Kidney (tissue), 14 donors: ENCODE measurements around the gene CAD. TPM values are rescaled to one million over a fixed set of nuclear protein-coding genes. Genes with fewer than 3 reads are reported as not detected.

Experiments
- DNase-seq, 5 donors: peaks; one replicate each; pipeline ENCODE4 v3.0.0-alpha.2; 2013 to 2020
- FAIRE-seq: peaks from 2 replicates; lab custom pipeline; 2012; peaks lifted over from hg19 to GRCh38; lab: Jason Lieb, UNC
- H3K27ac ChIP-seq, 2 donors: one replicate each; pipeline ENCODE4 v1.7.0; 2013; ENCODE audit warnings: low read depth in 2 of 2, low read length in 2 of 2, inconsistent platforms in 1 of 2
- H3K27me3 ChIP-seq: one replicate; pipeline ENCODE4 v1.7.1; 2013; ENCODE audit warnings: low read length, inconsistent platforms; ENCODE audit not compliant: control insufficient read depth, insufficient read depth
- H3K36me3 ChIP-seq, 3 donors: one replicate each; pipeline versions ENCODE4 v1.7.0 to v1.7.1; 2013; ENCODE audit warnings: low read length in 3 of 3, control low read depth in 1 of 3, inconsistent platforms in 1 of 3; ENCODE audit not compliant: insufficient read depth in 3 of 3, control insufficient read depth in 2 of 3
- H3K4me1 ChIP-seq, 3 donors: one replicate each; pipeline versions ENCODE4 v1.7.0 to v1.7.1; 2013; ENCODE audit warnings: low read length in 3 of 3, inconsistent platforms in 1 of 3, low read depth in 1 of 3; ENCODE audit not compliant: control insufficient read depth in 2 of 3, insufficient read depth in 2 of 3
- H3K4me3 ChIP-seq, 3 donors: one replicate each; pipeline versions ENCODE4 v1.7.0 to v1.8.1; 2013; ENCODE audit warnings: low read length in 3 of 3, control low read depth in 1 of 3, inconsistent platforms in 1 of 3
- H3K9ac ChIP-seq, 3 donors: one replicate each; pipeline versions ENCODE4 v1.7.0 to v1.7.1; 2013; ENCODE audit warnings: low read length in 3 of 3, control low read depth in 1 of 3, inconsistent platforms in 1 of 3
- H3K9me3 ChIP-seq, 3 donors: one replicate each; pipeline versions ENCODE4 v1.7.0 to v1.7.1; 2013; ENCODE audit warnings: low read length in 3 of 3, control low read depth in 1 of 3, inconsistent platforms in 1 of 3; ENCODE audit not compliant: control insufficient read depth in 2 of 3, insufficient read depth in 1 of 3
- intact Hi-C: fragments of 100-400 bp; cut with DNase I; formaldehyde crosslinking; loops from one replicate; pipeline ENCODE4 v1.11.1; 2022
- polyA plus RNA-seq: library from polyadenylated mRNA; stranded (reverse); fragments of 350-450 nt; fragmentation: Illumina TruSeq; extraction: RNeasy Lipid Tissue Mini Kit (QIAGEN cat#74804); gene quantifications from one replicate; pipeline ENCODE4 v1.2.3, GENCODE V29; 2014; ENCODE audit warnings: low read depth, low replicate concordance; ENCODE audit not compliant: insufficient read depth
- total RNA-seq: library from RNA; stranded (reverse); fragmentation: NEBNext Ultra II Directional; extraction: Animal tissue kit (Norgen Biotek cat#: 25700); gene quantifications from one replicate; pipeline ENCODE4 v1.2.1, GENCODE V29; 2021
- TF ChIP-seq, protein P1 (sequence below): IDR thresholded peaks from 3 replicates; pipeline ENCODE4 v1.5.1; 2012; ENCODE audit warnings: mild to moderate bottlenecking, moderate library complexity, borderline replicate concordance; ENCODE audit not compliant: insufficient read depth; ENCODE audit errors: extremely low read depth
- donor health status: control.
- donor health status: control.
- donor health status: control.
- donor health status: control.
- donor health status: control.
- donor health status: DM: yes; HTN: yes; CAD: no.
- donor health status: Normal renal cell carcinoma (clear cell type).

CAD gene
- total and polyA plus RNA-seq, 2 donors from 2014 or later, result 8.8 to 43.4 TPM

DNA sequence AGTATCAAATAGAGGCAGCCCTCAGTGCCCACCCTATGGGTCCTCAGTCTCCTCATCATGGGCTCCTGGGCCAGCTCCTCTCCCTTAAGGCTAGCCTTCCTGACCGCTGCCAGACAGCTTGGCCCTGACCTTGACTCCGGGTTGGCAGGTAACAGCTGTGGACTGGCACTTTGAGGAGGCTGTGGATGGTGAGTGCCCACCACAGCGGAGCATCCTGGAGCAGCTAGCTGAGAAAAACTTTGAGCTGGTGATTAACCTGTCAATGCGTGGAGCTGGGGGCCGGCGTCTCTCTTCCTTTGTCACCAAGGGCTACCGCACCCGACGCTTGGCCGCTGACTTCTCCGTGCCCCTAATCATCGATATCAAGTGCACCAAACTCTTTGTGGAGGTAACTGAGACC lies 19.0 kb downstream of the CAD start:
- H3K36me3 ChIP-seq, result peaks cover 13 to 71% (median 61%) of the 10 kb centered on the region in 3 donors
- no peak for FAIRE-seq
- DNase-seq, result no peak
- no peaks in the 10 kb centered on the region for H3K27me3 ChIP-seq
- no peaks in the 10 kb centered on the region for H3K9me3 ChIP-seq
- intact Hi-C loops, result no loop called here
- TF ChIP-seq, protein P1, sequence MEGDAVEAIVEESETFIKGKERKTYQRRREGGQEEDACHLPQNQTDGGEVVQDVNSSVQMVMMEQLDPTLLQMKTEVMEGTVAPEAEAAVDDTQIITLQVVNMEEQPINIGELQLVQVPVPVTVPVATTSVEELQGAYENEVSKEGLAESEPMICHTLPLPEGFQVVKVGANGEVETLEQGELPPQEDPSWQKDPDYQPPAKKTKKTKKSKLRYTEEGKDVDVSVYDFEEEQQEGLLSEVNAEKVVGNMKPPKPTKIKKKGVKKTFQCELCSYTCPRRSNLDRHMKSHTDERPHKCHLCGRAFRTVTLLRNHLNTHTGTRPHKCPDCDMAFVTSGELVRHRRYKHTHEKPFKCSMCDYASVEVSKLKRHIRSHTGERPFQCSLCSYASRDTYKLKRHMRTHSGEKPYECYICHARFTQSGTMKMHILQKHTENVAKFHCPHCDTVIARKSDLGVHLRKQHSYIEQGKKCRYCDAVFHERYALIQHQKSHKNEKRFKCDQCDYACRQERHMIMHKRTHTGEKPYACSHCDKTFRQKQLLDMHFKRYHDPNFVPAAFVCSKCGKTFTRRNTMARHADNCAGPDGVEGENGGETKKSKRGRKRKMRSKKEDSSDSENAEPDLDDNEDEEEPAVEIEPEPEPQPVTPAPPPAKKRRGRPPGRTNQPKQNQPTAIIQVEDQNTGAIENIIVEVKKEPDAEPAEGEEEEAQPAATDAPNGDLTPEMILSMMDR, result no peak
- no peaks in the 10 kb centered on the region for H3K4me1 ChIP-seq
- H3K27ac ChIP-seq, result no peak overlapping the region
- H3K9ac ChIP-seq, result no peak overlapping the region
- no peak overlapping the region for H3K4me3 ChIP-seq

DNA sequence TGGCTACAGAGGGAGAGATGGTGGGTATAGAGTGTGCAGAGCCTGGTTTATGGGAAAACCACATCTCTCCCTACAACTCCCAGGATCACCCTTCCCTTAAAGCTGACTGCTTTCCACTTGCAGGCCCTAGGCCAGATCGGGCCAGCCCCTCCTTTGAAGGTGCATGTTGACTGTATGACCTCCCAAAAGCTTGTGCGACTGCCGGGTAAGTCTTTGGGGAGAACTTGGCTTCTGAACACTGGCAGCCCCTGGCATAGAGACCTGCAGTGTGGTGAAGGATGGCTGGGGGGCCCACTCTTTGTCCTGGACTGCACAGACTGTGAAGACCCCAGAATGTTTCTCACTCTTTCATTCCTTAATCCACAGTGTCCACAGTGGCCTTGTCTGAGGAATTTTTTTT lies 19.5 kb downstream of the CAD start:
- H3K27ac ChIP-seq, result no peak overlapping the region
- no peak for DNase-seq
- H3K27me3 ChIP-seq, result no peaks in the 10 kb centered on the region
- H3K9me3 ChIP-seq, result no peaks in the 10 kb centered on the region
- peaks cover 10 to 70% (median 60%) of the 10 kb centered on the region in 3 donors for H3K36me3 ChIP-seq
- no peak for FAIRE-seq
- H3K9ac ChIP-seq, result no peak overlapping the region
- no peaks in the 10 kb centered on the region for H3K4me1 ChIP-seq
- H3K4me3 ChIP-seq, result no peak overlapping the region
- TF ChIP-seq, protein P1, result no peak
- intact Hi-C loops, result no loop called here

DNA sequence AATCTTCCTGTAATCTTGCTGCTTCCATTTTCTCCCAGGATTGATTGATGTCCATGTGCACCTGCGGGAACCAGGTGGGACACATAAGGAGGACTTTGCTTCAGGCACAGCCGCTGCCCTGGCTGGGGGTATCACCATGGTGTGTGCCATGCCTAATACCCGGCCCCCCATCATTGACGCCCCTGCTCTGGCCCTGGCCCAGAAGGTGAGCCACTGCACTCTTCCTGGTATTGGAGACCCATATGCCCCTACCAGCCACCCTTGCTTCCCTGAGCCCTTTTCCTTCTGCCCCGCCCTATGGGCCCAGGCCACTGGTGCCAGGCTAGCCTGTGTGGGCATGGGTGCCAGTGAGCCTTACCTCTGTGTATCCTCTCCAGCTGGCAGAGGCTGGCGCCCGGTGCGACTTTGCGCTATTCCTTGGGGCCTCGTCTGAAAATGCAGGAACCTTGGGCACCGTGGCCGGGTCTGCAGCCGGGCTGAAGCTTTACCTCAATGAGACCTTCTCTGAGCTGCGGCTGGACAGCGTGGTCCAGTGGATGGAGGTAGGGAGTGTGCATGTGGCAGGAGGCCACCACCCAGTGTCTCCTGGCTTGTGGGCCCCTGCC lies 20.3 kb downstream of the CAD start:
- TF ChIP-seq, protein P1, result no peak
- no peaks in the 10 kb centered on the region for H3K27me3 ChIP-seq
- FAIRE-seq (no peak), DNase-seq (no peak)
- H3K9ac ChIP-seq, result no peak overlapping the region
- no peaks in the 10 kb centered on the region for H3K9me3 ChIP-seq
- no peak overlapping the region for H3K27ac ChIP-seq
- no peaks in the 10 kb centered on the region for H3K4me1 ChIP-seq
- peaks cover 9 to 64% (median 56%) of the 10 kb centered on the region in 3 donors for H3K36me3 ChIP-seq
- intact Hi-C loops, result no loop called here
- H3K4me3 ChIP-seq, result no peak overlapping the region

DNA sequence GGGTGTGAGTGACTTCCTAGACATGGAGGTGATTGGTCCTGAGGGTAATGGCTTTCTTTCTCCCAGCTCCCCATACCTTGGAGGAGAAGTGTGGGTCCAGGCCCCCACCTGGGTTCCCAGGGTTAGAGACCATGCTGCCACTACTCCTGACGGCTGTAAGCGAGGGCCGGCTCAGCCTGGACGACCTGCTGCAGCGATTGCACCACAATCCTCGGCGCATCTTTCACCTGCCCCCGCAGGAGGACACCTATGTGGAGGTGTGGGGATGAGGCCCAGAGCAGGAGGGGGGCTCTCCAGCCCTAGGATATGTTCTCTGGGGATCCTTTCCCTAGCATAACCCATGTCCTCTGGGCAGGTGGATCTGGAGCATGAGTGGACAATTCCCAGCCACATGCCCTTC lies 21.8 kb downstream of the CAD start:
- Histone ChIP-seq H3K4me1 (no peaks in the 10 kb centered on the region), H3K36me3 (peaks cover 2 to 64% (median 46%) of the 10 kb centered on the region in 3 donors), H3K4me3 (no peak overlapping the region), H3K27me3 (no peaks in the 10 kb centered on the region), H3K9ac (no peak overlapping the region), H3K27ac (no peak overlapping the region), H3K9me3 (no peaks in the 10 kb centered on the region)
- DNase-seq, result no peak
- TF ChIP-seq, protein P1, result no peak
- intact Hi-C loops, result no loop called here
- FAIRE-seq, result no peak
